Renal pelvis (tissue), 4 donors: Measurements from ENCODE around the gene HMGB4. TPM values are rescaled to one million over a fixed set of nuclear protein-coding genes. Genes with fewer than 3 reads are reported as not detected.

ENCODE experiments used
- DNase-seq: peaks from one replicate; pipeline ENCODE4 v3.0.0-alpha.2; 2013
- polyA plus RNA-seq, 3 donors: library from polyadenylated mRNA; unstranded; fragments of 120-200 nt; gene quantifications; one replicate each; pipeline ENCODE4 v1.2.1, GENCODE V29; 2013; ENCODE audit not compliant: insufficient read length in 3 of 3

The HMGB4 gene
- polyA plus RNA-seq, 3 donors, result not detected

- no peak for DNase-seq
Observed at GRCh38 chr1:33898406-33898805, 34.5 kb downstream of the HMGB4 start.

- no peak for DNase-seq
Observed at GRCh38 chr1:33898881-33899280, 35.0 kb downstream of the HMGB4 start.

GRCh38 chr1:33899746-33900145 is 35.9 kb downstream of the HMGB4 start:
- no peak for DNase-seq

- no peak for DNase-seq
Observed at GRCh38 chr1:33902486-33903209, 38.8 kb downstream of the HMGB4 start.

- peak; percentile 35 for DNase-seq
Observed at GRCh38 chr1:33903210-33903589, 39.3 kb downstream of the HMGB4 start.

GRCh38 chr1:33905241-33905640 is 41.4 kb downstream of the HMGB4 start:
- DNase-seq, result no peak

GRCh38 chr1:33906156-33906555 is 42.3 kb downstream of the HMGB4 start:
- no peak for DNase-seq

GRCh38 chr1:33908324-33908956 is 44.6 kb downstream of the HMGB4 start:
- no peak for DNase-seq
